HG03025 (cell line): Measurements from ENCODE around the gene RIN3.
A peak's percentile ranks its signal among the peaks of the same experiment; 100 is the strongest.
"Not testable (repeated sequence)": the region's sequence is repeated elsewhere in the genome, so short reads cannot be mapped to it uniquely, and the experiment has no call there.

Experiments
- ATAC-seq: cut with Tn5 transposase; IDR thresholded peaks from one replicate; pipeline ENCODE4 v1.9.1; 2021; ENCODE audit warnings: mild to moderate bottlenecking, moderate library complexity; ENCODE audit not compliant: unreplicated experiment, low FRiP score

The RIN3 gene

GRCh38 chr14:92638904-92639303 is 125.3 kb downstream of the RIN3 start:
- ATAC-seq = no peak

- not testable (repeated sequence) for ATAC-seq
These were observed 126.0 kb downstream of the RIN3 start for GRCh38 chr14:92639472-92640117.

GRCh38 chr14:92641306-92641705 is 127.7 kb downstream of the RIN3 start:
- ATAC-seq = no peak

- no peak for ATAC-seq
These were observed 130.8 kb downstream of the RIN3 start for GRCh38 chr14:92644171-92644969.

GRCh38 chr14:92644970-92645515 is 131.5 kb downstream of the RIN3 start:
- ATAC-seq = no peak

- ATAC-seq = no peak
These were observed 132.4 kb downstream of the RIN3 start for GRCh38 chr14:92645841-92646478.

- ATAC-seq = no peak
These were observed 133.6 kb downstream of the RIN3 start for GRCh38 chr14:92646952-92647796.

- no peak for ATAC-seq
These were observed 134.3 kb downstream of the RIN3 start for GRCh38 chr14:92647797-92648279.

GRCh38 chr14:92649066-92649465 is 135.5 kb downstream of the RIN3 start:
- ATAC-seq = no peak

- no peak for ATAC-seq
These were observed 136.5 kb downstream of the RIN3 start for GRCh38 chr14:92649934-92650545.

GRCh38 chr14:92650581-92651105 is 137.1 kb downstream of the RIN3 start:
- ATAC-seq = no peak

GRCh38 chr14:92651106-92651757 is 137.7 kb downstream of the RIN3 start:
- ATAC-seq = peak; percentile 60

GRCh38 chr14:92651758-92652406 is 138.3 kb downstream of the RIN3 start:
- no peak for ATAC-seq

GRCh38 chr14:92652413-92653151 is 139.0 kb downstream of the RIN3 start:
- no peak for ATAC-seq

GRCh38 chr14:92653162-92653651 is 139.6 kb downstream of the RIN3 start:
- ATAC-seq = no peak

- ATAC-seq = no peak
These were observed 140.8 kb downstream of the RIN3 start for GRCh38 chr14:92654239-92654901.
